Measurements from ENCODE around the gene SIM1. TPM values are rescaled to one million over a fixed set of nuclear protein-coding genes. Genes with fewer than 3 reads are reported as not detected.

Gene SIM1
- total and polyA plus RNA-seq, 5 donors from 2014 or later: 0.39 to 0.64 (median 0.51) TPM; not detected in 2

DNA sequence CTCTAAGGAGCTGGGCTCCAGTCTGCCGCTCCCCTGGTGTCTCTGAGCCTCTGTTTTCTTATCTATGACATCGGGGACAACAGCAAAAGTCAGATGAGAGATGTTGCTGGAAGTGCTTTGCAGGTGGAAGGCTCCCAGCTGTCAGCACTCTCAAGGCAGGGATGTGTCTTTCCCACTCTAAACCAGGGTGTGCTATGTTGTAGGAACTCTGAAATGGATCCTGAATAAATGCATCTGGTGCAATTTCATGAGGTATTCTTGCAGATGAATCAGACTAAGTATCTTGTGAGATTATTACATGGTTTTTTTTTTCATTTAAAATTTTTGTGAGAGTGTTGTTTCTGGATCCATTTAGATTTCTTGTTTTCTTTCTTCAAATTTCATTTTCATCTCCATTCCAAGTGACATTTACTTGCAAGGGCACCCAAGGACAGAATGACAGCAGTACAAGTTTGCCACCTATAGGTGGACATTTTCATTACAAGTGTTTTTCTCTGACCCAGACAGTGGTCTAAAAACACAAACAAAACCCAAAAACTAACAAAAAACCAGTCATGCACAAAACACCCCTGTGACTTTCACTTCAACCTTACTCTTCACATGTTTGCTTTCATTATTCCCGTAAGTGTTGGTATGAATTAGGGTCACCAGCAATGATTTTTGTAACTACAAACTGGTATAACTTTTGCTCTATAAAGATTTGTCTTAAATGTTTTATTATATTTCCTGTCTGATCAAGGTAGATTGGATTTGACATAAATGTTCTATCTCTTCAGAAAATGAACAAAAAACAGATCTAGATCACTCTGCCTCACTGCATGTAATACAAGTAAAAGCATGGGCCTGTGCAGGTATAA lies 14.7 kb upstream of the SIM1 start:
- no peak overlapping the region for H3K27ac ChIP-seq (ENCODE audit: insufficient read depth, low read length, poor library complexity, severe bottlenecking)
- H3K27ac Mint-ChIP-seq: no peak overlapping the region
- ATAC-seq (ENCODE audit: low read depth in 2 of 2): no peak
- no peaks in the 10 kb centered on the region for H3K27me3 ChIP-seq (ENCODE audit: control insufficient read depth, insufficient read depth, low read length)
- peaks cover 0 to 9% (median 0%) of the 10 kb centered on the region in 4 donors for H3K4me1 Mint-ChIP-seq
- no peaks in the 10 kb centered on the region for H3K9me3 ChIP-seq (ENCODE audit: control insufficient read depth in 2 of 2, low read length in 2 of 2)
- DNase-seq: peak in 1 of 3 donors; percentile 42
- no peaks in the 10 kb centered on the region for H3K4me1 ChIP-seq (ENCODE audit: control insufficient read depth, insufficient read depth, low read length, poor library complexity, severe bottlenecking)
- H3K9me3 Mint-ChIP-seq: no peaks in the 10 kb centered on the region
- no peaks in the 10 kb centered on the region for H3K36me3 Mint-ChIP-seq
- no peak overlapping the region for H3K4me3 Mint-ChIP-seq
- H3K4me3 ChIP-seq (ENCODE audit: low read depth, low read length): no peak overlapping the region
- H3K36me3 ChIP-seq (ENCODE audit: control insufficient read depth, insufficient read depth, low read length): no peaks in the 10 kb centered on the region
- H3K27me3 Mint-ChIP-seq: peaks cover 5% of the 10 kb centered on the region

DNA sequence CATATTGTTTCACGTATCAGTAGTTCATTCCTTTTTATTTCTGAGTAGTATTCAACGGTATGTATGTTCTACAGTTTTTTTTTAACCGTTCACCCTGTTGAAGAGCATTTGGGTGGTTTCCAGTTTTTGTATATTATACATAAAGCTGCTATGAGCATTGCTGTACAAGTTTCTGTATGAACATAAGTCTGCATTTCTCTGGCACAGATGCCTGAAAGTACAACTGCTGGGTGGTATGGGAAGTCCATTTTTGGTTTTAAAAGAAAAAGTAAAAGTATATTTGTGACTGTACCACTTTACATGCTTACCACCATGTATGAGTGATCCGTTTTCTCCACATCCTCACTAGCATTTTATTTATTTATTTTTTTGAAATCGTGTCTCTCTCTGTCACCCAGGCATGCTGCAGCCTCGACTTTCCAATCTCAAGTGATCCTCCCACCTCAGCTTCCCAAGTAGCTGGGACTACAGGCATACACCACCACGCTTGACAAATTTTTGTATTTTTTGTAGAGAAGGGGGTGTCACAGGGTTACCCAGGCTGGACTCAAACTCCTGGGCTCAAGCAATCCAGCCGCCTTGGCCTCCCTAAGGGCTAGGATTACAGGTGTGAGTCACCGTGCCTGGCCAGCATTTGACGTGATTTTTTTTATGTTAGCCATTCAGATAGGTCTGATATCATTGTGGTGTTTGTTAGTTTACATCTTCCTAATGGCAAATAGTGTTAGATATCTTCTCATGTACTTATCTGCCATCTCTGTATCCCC lies 11.0 kb upstream of the SIM1 start:
- H3K9me3 Mint-ChIP-seq: peaks cover 0 to 1% (median 0%) of the 10 kb centered on the region in 7 donors
- peak overlapping the region in 2 of 4 donors; percentile 16 to 52 for H3K4me3 Mint-ChIP-seq
- H3K27me3 Mint-ChIP-seq: peaks cover 12% of the 10 kb centered on the region
- H3K36me3 Mint-ChIP-seq: no peaks in the 10 kb centered on the region
- H3K27ac ChIP-seq (ENCODE audit: insufficient read depth, low read length, poor library complexity, severe bottlenecking): no peak overlapping the region
- H3K27me3 ChIP-seq (ENCODE audit: control insufficient read depth, insufficient read depth, low read length): peaks cover 13% of the 10 kb centered on the region
- peak overlapping the region; percentile 17 for H3K4me3 ChIP-seq (ENCODE audit: low read depth, low read length)
- ATAC-seq (ENCODE audit: low read depth in 2 of 2) (no peak), DNase-seq (no peak)
- no peak overlapping the region for H3K27ac Mint-ChIP-seq
- H3K4me1 ChIP-seq (ENCODE audit: control insufficient read depth, insufficient read depth, low read length, poor library complexity, severe bottlenecking): no peaks in the 10 kb centered on the region
- H3K36me3 ChIP-seq (ENCODE audit: control insufficient read depth, insufficient read depth, low read length): no peaks in the 10 kb centered on the region
- peaks cover 0 to 13% (median 2%) of the 10 kb centered on the region in 4 donors for H3K4me1 Mint-ChIP-seq
- H3K9me3 ChIP-seq (ENCODE audit: control insufficient read depth in 2 of 2, low read length in 2 of 2): no peaks in the 10 kb centered on the region

DNA sequence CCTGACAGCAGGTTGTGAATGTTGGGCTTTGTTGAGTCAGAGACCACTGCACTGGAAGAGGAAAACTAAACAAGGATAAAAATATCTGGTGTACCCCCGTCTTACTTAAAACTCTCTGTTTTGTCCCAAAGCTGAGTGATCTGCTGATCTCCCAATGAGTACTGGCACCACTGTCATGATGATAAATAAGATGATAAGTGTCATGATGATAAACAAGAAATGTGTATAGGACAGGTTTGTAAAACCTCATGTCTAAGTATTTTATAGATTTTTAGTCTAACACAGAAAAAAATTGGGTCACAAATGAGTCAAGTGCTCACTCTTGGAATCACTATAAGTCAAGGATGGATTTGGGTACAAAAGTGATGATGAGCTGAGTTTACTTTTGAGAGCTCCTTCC lies 8.5 kb upstream of the SIM1 start:
- Histone ChIP-seq H3K4me1 (ENCODE audit: control insufficient read depth, insufficient read depth, low read length, poor library complexity, severe bottlenecking) (no peaks in the 10 kb centered on the region), H3K27me3 (ENCODE audit: control insufficient read depth, insufficient read depth, low read length) (peaks cover 24% of the 10 kb centered on the region), H3K27ac (ENCODE audit: insufficient read depth, low read length, poor library complexity, severe bottlenecking) (no peak overlapping the region), H3K4me3 (ENCODE audit: low read depth, low read length) (no peak overlapping the region), H3K36me3 (ENCODE audit: control insufficient read depth, insufficient read depth, low read length) (no peaks in the 10 kb centered on the region), H3K9me3 (ENCODE audit: control insufficient read depth in 2 of 2, low read length in 2 of 2) (peaks cover 0 to 3% of the 10 kb centered on the region in 2 experiments)
- peaks cover 33% of the 10 kb centered on the region for H3K27me3 Mint-ChIP-seq
- H3K9me3 Mint-ChIP-seq: peaks cover 0 to 6% (median 0%) of the 10 kb centered on the region in 7 donors
- peaks cover 0 to 13% (median 2%) of the 10 kb centered on the region in 4 donors for H3K4me1 Mint-ChIP-seq
- H3K36me3 Mint-ChIP-seq: no peaks in the 10 kb centered on the region
- DNase-seq: no peak
- H3K27ac Mint-ChIP-seq: no peak overlapping the region
- ATAC-seq (ENCODE audit: low read depth in 2 of 2): no peak
- H3K4me3 Mint-ChIP-seq: no peak overlapping the region

DNA sequence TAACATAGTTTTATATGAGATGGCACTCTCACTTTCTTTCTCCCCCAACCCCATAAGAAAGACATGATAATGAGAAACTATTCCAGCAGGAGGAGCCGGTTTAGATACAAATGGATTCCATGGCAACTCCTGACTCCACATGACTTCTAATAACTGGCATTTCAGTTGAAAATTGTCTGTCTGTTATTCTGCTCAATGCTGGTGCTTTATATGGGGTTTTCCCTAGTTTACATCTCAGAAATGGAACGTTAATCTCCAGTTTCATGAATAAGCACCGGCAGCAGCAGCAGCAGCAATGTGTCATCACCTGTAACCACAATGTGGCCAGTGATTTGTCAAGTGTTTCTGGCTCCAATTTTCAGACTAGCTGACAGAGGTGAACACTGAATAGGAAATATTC lies 8.0 kb upstream of the SIM1 start:
- Histone ChIP-seq H3K27ac (ENCODE audit: insufficient read depth, low read length, poor library complexity, severe bottlenecking) (no peak overlapping the region), H3K27me3 (ENCODE audit: control insufficient read depth, insufficient read depth, low read length) (peaks cover 29% of the 10 kb centered on the region), H3K36me3 (ENCODE audit: control insufficient read depth, insufficient read depth, low read length) (no peaks in the 10 kb centered on the region), H3K4me1 (ENCODE audit: control insufficient read depth, insufficient read depth, low read length, poor library complexity, severe bottlenecking) (no peaks in the 10 kb centered on the region), H3K9me3 (ENCODE audit: control insufficient read depth in 2 of 2, low read length in 2 of 2) (peaks cover 0 to 3% of the 10 kb centered on the region in 2 experiments), H3K4me3 (ENCODE audit: low read depth, low read length) (no peak overlapping the region)
- peaks cover 0 to 18% (median 6%) of the 10 kb centered on the region in 4 donors for H3K4me1 Mint-ChIP-seq
- peaks cover 0 to 9% (median 0%) of the 10 kb centered on the region in 7 donors for H3K9me3 Mint-ChIP-seq
- H3K27me3 Mint-ChIP-seq: peaks cover 38% of the 10 kb centered on the region
- H3K36me3 Mint-ChIP-seq: no peaks in the 10 kb centered on the region
- no peak for DNase-seq
- ATAC-seq (ENCODE audit: low read depth in 2 of 2): peak in 1 of 2 donors; percentile 37
- no peak overlapping the region for H3K27ac Mint-ChIP-seq
- H3K4me3 Mint-ChIP-seq: no peak overlapping the region

DNA sequence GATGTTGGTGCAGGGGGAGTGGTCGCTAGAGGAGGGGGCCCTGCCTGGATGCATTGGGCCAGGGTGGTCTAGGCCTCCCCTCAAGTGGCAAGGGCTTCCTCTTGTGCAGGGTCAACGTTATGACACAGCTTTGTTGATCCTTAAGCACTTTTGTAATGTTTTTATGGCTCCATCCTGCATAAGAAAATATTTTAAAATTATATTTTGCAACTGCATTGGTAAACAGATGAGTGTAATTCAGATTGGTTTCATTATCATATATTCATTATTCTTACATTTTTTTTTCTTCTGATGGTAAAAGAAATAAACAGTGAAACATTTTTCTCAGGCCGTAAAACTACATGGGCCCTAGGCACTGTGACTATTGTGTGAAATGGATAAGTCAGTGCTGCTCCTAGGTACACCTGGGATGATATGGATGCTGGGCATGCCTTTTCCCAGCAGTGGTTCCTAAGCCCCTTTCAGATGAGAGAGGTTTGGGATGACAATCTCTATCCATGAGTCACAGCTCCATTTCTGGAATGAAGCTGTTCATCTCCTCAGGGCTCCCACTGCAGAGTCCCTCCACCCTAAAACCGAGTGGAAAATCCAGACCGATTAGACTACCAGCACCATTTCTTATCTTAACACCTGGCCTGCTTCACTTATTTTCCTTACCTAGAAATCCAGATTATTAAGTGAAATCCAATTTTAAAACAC lies 5.8 kb upstream of the SIM1 start:
- no peaks in the 10 kb centered on the region for H3K36me3 Mint-ChIP-seq
- H3K27me3 Mint-ChIP-seq: peaks cover 58% of the 10 kb centered on the region
- no peak overlapping the region for H3K4me3 Mint-ChIP-seq
- peaks cover 5 to 24% (median 11%) of the 10 kb centered on the region in 4 donors for H3K4me1 Mint-ChIP-seq
- DNase-seq (no peak), ATAC-seq (ENCODE audit: low read depth in 2 of 2) (no peak)
- H3K4me3 ChIP-seq (ENCODE audit: low read depth, low read length): no peak overlapping the region
- H3K27me3 ChIP-seq (ENCODE audit: control insufficient read depth, insufficient read depth, low read length): peaks cover 45% of the 10 kb centered on the region
- H3K9me3 Mint-ChIP-seq: peaks cover 0 to 20% (median 1%) of the 10 kb centered on the region in 7 donors
- no peak overlapping the region for H3K27ac ChIP-seq (ENCODE audit: insufficient read depth, low read length, poor library complexity, severe bottlenecking)
- peaks cover 0 to 5% of the 10 kb centered on the region in 2 experiments for H3K9me3 ChIP-seq (ENCODE audit: control insufficient read depth in 2 of 2, low read length in 2 of 2)
- peaks cover 11% of the 10 kb centered on the region for H3K4me1 ChIP-seq (ENCODE audit: control insufficient read depth, insufficient read depth, low read length, poor library complexity, severe bottlenecking)
- H3K27ac Mint-ChIP-seq: no peak overlapping the region
- no peaks in the 10 kb centered on the region for H3K36me3 ChIP-seq (ENCODE audit: control insufficient read depth, insufficient read depth, low read length)

DNA sequence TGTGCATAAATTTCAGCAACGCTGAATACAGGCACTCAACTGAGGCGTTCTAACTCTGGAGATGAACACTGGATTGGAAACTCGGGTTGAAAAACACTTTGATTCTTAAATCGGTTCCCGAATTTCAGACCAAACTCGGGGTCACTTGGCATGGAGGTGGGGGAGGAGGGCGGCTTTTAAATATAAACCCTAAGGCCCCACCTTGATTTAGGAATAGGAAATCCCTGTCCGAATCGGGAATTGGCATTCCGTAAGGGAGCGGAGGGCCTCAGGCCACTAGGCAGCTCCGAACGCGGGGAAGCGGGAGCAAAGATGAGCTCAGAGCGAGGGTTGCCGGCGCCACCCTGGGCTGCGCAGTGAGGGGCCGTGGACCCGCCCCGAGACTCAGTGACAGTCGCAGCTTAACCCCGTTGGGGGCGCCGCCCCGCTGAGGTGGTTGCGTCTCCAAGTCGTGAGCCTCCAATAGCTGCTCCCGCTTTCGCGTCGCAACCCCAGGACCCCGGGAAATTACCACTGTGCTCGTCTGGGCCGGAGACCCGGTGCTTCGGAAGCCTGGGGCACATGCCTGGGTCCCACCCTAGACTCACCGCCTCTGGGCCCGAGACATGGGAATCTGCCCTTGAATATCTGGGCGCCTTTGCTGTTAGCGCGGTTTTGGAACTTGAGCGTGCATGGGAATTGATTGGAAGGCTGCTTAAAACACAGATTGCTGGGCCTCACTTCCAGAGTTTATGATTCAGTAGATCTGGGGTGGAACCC lies 4.6 kb upstream of the SIM1 start:
- peaks cover 7 to 32% (median 15%) of the 10 kb centered on the region in 4 donors for H3K4me1 Mint-ChIP-seq
- no peak for ATAC-seq (ENCODE audit: low read depth in 2 of 2)
- no peak for DNase-seq
- peaks cover 65% of the 10 kb centered on the region for H3K27me3 Mint-ChIP-seq
- H3K27ac Mint-ChIP-seq: no peak overlapping the region
- no peak overlapping the region for H3K27ac ChIP-seq (ENCODE audit: insufficient read depth, low read length, poor library complexity, severe bottlenecking)
- H3K4me3 Mint-ChIP-seq: no peak overlapping the region
- no peak overlapping the region for H3K4me3 ChIP-seq (ENCODE audit: low read depth, low read length)
- H3K4me1 ChIP-seq (ENCODE audit: control insufficient read depth, insufficient read depth, low read length, poor library complexity, severe bottlenecking): peaks cover 22% of the 10 kb centered on the region
- H3K27me3 ChIP-seq (ENCODE audit: control insufficient read depth, insufficient read depth, low read length): peaks cover 48% of the 10 kb centered on the region
- H3K36me3 ChIP-seq (ENCODE audit: control insufficient read depth, insufficient read depth, low read length): no peaks in the 10 kb centered on the region
- H3K9me3 ChIP-seq (ENCODE audit: control insufficient read depth in 2 of 2, low read length in 2 of 2): peaks cover 5% of the 10 kb centered on the region in 2 experiments
- H3K36me3 Mint-ChIP-seq: no peaks in the 10 kb centered on the region
- peaks cover 0 to 23% (median 3%) of the 10 kb centered on the region in 7 donors for H3K9me3 Mint-ChIP-seq

Measured in CD4-positive, CD25-positive, alpha-beta regulatory T cell (primary cell).